ENCODE results near the gene TARS3. TPM values are rescaled to one million over a fixed set of nuclear protein-coding genes. Genes with fewer than 3 reads are reported as not detected.
"Not testable (repeated sequence)": the region's sequence is repeated elsewhere in the genome, so short reads cannot be mapped to it uniquely, and the experiment has no call there.

TARS3 gene
- total RNA-seq, 1 donor, result 10.0 TPM

- H3K4me3 ChIP-seq (ENCODE audit: low read depth, low read length), result no peak overlapping the region
- TF ChIP-seq CTCF (IDR thresholded peaks at IDR 0.05; ENCODE audit: insufficient read depth, low read length), result no peak
- no peak for DNase-seq (ENCODE audit: low read depth)
Measured at GRCh38 chr15:101657171-101657570, 67.1 kb downstream of the TARS3 start.

- not testable (repeated sequence) for DNase-seq (ENCODE audit: low read depth)
Measured at GRCh38 chr15:101654624-101655337, 69.5 kb downstream of the TARS3 start.

GRCh38 chr15:101654171-101654570 is 70.1 kb downstream of the TARS3 start:
- no peak for TF ChIP-seq CTCF (IDR thresholded peaks at IDR 0.05; ENCODE audit: insufficient read depth, low read length)
- H3K4me3 ChIP-seq (ENCODE audit: low read depth, low read length), result no peak overlapping the region
- no peak for DNase-seq (ENCODE audit: low read depth)

More at GRCh38 chr15:101654624-101655337, 69.5 kb downstream of the TARS3 start:
- H3K4me3 ChIP-seq (ENCODE audit: low read depth, low read length), result not testable (repeated sequence)

GRCh38 chr15:101652786-101653430 is 71.4 kb downstream of the TARS3 start:
- TF ChIP-seq CTCF (IDR thresholded peaks at IDR 0.05; ENCODE audit: insufficient read depth, low read length), result no peak
- H3K4me3 ChIP-seq (ENCODE audit: low read depth, low read length), result peak overlapping the region; percentile 93
- no peak for DNase-seq (ENCODE audit: low read depth)

- TF ChIP-seq CTCF (IDR thresholded peaks at IDR 0.05; ENCODE audit: insufficient read depth, low read length), result peak; percentile 75
- peak; percentile 87 for DNase-seq (ENCODE audit: low read depth)
- peak within 1 kb of the TSS; percentile 93 for H3K4me3 ChIP-seq (ENCODE audit: low read depth, low read length)
Measured at GRCh38 chr15:101652098-101652785, 72.0 kb downstream of the TARS3 start, which contains the start of gene TM2D3. TM2D3 (minus strand) TSS chr15:101652381; CDS start chr15:101652361, 20 bp downstream.

GRCh38 chr15:101651554-101652097 is 72.6 kb downstream of the TARS3 start:
- peak overlapping the region; percentile 93 for H3K4me3 ChIP-seq (ENCODE audit: low read depth, low read length)
- DNase-seq (ENCODE audit: low read depth), result peak; percentile 25
- no peak for TF ChIP-seq CTCF (IDR thresholded peaks at IDR 0.05; ENCODE audit: insufficient read depth, low read length)

- DNase-seq (ENCODE audit: low read depth), result no peak
- no peak for TF ChIP-seq CTCF (IDR thresholded peaks at IDR 0.05; ENCODE audit: insufficient read depth, low read length)
- H3K4me3 ChIP-seq (ENCODE audit: low read depth, low read length), result peak overlapping the region; percentile 93
Measured at GRCh38 chr15:101650145-101650544, 74.1 kb downstream of the TARS3 start.

Measured in fibroblast of the aortic adventitia (primary cell).